Epidermal melanocyte (primary cell): ENCODE results near the gene GXYLT1.
A peak's percentile ranks its signal among the peaks of the same experiment; 100 is the strongest.
"Not testable (repeated sequence)": the region's sequence is repeated elsewhere in the genome, so short reads cannot be mapped to it uniquely, and the experiment has no call there.

ENCODE experiments used
- DNase-seq: peaks from one replicate; pipeline ENCODE4 v3.0.0; 2011; ENCODE audit warnings: low spot score; ENCODE audit not compliant: insufficient read length

GXYLT1 gene

DNA sequence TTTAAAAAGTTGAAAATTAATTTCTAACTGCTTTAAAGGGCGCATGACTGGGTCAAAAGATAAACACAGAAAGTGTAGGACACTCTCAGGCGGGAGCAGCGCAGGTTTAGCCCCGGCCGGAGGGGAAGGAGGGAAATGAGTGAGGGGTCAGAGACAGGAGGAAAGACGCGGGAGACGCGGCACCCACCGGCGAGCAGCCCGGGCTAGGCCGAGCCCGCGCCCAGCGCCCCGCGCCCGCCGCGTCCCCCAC lies 591 bp downstream of the GXYLT1 start:
- no peak for DNase-seq

DNA sequence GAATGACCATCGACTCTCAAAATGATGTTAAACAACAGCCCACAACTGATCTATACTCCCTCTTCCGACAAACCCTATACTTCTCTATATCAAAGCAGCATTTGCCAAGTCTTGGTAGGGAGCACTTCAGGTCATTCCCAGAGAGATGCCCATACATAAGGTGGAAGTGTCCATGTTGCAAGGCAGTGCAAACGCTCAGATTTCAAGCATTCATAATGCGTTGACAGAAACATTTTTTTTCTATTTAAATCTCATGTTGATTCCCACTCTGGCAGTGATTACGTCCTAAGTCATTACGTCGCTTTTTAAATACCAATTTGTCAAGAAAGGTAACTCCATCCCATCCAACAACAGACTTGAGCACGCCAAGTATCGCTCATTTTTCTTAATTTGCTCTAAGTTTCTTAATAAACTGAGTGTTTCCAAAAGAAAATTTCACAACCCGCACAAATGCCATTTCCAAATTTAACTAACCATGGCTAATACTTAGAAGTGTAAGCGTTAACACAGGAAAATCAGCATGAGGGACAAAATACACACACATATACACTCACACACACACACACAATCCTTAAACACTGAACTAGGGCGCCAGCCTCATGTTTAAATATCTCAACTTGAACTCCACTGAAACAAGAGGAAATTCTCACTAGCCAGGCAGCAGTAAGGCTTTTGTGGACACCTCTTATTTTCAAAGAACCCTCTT lies 1.1 kb downstream of the GXYLT1 start:
- no peak for DNase-seq

DNA sequence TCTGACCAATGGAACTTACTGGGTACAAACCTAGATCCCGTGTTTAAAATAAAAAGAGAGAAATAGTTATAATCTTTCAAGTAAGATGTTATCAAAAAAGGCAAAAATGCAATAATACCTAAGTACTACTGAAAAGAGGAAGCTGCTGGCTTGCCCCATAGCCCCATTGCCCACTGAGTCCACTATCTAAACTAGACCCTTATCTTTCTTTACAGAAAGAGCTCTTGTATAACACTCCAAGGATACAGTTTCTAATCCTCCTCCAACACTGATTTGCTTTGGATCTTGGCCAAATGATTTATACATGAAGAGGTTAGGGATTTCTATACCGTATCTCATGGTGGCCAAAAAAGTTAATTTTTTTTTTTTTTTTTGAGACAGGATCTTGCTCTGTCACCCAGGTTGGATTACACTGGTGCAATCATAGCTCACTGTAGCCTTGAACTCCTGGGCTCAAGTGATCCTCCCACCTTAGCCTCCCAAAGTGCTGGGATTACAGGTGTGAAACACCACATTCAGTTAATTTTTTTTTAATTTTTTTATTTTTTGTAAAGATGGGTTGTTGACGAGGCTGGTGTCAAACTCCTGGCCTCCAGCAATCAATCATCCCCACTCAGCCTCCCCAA lies 2.6 kb downstream of the GXYLT1 start:
- DNase-seq: no peak

DNA sequence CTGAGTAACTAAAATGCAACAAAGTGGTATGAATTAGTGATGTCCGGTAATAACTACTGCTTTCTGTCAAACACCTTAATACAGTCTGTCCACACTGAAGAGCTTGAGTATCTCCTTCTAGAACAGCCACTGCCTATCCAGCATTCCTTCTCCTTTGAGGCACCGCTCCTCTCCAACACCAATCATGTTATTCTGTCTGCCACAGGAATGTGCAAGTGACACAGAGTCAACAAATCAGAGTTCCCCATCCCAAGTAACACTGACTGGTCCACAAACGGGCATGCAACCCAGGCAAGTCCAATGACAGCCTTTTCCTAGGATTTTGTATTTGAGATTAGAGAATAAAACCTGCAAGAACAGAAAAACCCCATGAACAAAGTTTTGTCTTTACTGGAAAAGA lies 3.8 kb downstream of the GXYLT1 start:
- no peak for DNase-seq

DNA sequence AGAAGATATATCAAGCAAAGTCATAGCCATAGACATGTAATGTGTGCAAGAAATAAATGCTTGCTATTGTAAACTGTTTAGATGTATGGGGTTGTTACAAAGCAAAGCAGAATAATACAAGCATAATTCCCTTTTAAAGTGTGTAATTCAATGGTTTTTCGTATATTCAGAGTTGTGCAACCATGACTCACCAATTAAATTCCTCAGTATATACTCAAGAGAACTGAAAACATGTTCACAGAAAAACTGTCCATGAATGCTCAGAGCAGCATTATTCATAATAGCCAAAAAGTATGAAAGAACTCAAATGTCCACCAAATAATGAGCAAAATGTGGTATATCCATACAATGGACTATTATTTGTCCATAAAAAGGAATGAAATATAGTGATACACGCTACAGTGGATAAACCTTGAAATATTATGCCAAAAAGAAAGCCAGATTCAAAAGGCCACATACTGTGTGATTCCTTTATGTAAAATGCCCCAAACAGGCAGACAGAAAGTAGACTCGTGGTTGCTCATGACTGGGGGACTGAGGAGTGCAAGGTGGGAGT lies 9.3 kb downstream of the GXYLT1 start:
- no peak for DNase-seq

DNA sequence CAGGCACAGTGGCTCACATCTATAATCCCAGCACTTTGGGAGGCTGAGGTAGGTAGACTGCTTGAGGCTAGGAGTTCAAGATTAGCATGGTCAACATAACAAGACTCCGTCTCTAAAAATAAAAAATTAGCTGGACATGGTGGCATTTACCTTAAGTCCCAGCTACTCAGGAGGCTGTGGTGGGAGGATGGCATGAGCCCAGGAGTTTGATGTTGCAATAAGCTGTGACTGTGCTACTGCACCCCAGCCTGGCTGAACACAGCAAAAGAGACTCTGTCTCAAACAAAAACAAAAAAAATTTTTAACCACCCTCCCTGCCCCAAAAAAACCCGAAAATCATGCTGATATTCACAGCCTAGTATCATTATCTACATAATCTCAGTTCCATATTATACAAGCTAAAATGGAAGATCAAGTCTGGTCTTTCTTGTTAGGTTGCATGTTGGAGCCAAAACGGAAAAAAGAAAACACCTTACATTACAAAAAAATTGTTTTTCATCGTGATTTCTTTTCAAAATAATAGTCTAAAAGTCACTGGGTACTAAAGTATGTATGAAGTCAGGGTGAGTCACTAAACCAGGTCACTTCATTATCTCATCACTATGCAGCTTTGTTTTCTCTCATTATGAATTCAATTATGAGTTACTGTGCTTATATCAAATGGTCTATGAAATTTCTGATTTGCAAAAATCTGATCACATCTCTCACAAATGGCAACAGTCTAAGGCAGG lies 13.8 kb downstream of the GXYLT1 start:
- no peak for DNase-seq

DNA sequence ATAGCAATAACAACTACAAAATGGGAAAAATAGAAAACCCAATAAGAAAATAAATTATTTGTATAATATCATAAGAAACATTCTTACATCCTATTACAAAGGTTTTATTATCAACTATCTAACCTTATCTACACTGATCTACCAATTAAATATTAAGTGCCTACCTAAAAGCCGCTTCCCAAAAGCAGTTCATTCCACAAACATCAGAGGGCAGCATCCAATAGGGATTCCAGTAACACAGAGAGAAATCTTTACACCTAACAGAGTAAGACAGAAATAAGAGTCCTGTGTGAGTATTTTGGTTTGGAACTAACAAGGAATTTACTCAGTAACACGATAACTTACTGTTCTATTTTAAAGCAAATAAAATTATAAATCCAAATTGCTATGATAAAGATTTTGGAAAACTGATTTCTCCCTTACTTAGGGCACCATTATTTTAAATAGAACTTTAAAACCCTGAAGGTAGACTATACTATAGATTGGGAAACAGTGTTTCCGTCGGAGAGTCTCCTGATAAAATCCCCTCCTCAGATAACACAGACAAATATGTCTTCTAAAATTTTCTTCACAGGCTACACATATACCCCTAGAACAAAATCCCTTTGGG lies 15.0 kb downstream of the GXYLT1 start:
- peak; percentile 53 for DNase-seq

DNA sequence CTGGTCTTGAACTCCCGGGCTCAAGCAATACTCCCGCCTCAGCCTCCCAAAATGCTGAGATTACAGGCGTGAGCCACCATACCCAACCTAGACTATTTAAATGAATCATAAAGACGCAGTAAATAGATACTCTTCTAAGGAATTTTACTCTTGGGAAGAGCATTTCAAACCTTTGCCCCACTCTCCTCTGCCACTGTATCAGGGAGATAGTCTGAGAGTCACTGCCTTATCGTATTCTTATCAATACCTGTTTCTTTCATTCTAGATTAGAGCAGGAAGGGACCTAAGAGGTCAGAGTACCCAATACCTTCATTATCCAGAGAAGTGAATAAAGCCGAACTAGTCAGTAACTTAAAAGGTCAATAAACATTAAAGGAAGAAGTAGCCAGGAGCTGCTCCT lies 15.8 kb downstream of the GXYLT1 start:
- DNase-seq: no peak

DNA sequence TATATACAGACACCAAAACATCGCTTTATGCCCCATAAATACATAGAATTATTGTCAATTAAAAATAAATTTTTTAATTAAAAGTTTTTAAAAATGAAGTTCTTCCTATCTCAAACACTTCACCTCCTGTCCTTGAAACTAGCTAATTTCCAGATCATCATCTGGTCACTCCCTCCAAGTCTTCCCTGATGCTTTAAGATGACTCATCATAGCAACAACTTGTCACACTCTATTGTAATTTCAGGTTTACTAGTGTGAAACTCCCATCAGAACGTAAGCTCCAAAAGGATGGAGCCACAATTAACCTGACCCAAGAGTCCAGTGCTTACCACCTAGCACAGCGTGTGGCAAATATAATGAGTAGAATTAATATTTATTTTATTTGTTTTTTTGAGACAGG lies 16.3 kb downstream of the GXYLT1 start:
- DNase-seq: no peak

DNA sequence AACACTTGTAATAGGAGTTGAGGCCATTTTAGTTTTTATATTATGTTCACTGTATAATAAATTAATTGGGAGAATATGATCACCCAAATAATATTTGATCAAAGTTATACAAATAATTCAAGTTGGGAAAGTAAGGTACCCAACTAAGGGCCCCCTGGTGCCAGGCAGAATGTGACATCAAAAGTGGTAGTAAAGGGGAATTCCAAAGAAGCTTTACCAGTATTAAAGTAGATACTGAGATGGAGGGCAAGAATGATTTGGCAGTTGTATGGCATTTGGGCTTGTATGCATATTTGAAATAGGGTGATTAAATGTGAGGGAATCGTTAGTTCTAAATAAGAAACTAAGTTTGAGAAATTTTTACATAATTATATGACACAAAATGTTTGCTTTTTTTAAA lies 17.7 kb downstream of the GXYLT1 start:
- DNase-seq: no peak

DNA sequence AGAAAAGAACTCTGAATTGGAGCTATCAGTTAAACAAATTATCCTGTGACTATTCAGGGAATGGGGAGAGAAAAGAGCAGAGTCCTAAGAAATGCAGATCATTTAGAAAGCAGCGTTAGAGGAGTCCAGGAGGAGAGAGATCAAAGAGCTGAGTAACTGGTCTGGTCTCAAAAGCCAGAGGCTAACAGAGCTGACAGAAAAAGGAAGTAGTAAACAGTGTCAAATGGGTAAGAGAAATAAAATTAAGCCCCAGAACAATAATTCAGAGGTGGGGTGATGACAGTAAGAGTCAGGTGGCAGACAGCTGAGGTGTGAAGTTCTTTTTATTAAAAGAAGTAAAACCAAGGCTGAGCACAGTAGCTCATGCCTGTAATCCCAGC lies 19.3 kb downstream of the GXYLT1 start:
- DNase-seq: no peak

DNA sequence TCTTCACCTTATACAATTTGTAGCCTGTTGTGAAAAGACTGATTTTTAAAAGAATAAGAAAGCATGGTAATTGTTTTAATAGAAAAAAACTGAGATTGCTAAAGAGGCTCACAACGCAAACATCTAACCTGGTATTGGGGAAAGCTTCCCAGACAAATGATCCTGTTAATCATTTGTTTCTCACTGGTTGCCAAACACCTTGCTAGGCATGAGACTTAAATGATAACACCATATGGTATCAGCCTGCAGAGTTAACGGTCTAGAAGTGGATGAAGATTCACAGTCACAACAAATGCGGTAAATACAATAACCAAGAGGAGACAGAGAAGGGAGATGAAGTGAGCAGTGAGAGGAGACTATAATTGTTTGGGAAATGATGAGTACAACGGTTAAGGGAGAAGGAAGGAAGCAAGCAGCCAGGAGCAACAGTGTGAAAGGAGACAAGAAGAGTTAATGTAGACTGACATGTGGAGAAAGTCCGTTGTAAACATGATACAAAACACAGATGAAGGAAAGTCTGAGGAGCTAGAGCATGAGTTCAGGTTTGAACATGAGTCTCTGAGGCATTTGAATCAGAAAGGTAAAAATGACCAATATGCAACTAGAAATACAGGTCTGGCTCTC lies 19.8 kb downstream of the GXYLT1 start:
- DNase-seq: no peak

DNA sequence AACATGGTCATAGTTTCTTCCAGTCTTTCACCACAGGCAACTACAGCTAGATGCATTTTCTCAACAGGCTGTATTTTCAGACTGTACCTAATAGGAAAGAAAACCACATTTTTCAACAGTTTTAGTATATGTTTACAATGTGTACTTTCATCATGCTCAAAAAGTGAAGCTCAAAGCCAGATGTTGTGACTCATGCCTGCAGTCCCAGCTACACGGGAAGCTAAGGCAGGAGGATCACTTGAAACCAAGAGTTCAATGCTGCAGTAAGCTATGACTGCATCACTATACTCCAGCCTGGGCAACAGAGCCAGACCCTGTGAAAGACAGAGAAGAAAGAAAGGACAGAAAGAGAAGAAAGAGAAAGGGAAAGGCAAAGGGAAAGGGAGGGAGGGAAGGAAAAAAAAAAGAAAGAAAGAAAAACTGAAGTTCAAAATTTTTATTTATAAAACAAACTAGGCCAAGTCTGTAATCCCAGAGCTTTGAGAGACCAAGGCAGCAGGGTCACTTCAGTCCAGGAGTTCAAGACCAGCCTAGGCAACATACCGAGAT lies 25.5 kb downstream of the GXYLT1 start:
- DNase-seq: no peak

DNA sequence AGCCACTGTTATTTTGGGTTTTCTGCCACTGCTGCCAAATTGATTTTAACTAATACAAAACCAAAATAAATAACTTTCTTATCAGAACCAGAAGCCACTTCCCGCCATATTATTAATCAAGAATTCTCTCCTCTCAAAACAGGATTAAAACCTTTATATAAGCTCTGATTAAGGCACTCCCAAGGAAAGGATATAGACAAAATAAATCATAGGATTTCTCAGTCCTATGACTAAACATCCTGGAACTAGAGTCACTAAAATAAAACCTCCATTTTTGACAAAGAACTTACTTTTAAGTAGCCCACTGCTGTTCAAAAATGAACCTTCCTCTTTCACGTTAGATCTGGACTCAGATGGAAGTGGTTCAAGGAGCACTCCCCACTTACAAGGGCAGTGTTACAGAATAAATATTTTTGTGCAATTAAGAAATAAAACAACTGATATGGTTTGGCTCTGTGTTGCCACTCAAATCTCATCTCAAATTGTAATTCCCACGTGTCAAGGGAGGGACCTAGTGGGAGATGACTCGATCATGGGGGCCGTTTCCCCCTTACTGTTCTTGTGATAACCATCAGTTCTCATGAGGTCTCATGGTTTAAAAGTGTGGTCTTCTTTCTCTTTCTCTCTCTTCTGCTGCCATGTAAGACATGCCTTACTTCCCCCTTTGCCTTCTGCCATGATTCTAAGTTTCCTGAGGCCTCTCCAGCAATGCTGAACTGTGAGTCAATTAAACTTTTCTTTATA lies 26.4 kb downstream of the GXYLT1 start:
- no peak for DNase-seq

DNA sequence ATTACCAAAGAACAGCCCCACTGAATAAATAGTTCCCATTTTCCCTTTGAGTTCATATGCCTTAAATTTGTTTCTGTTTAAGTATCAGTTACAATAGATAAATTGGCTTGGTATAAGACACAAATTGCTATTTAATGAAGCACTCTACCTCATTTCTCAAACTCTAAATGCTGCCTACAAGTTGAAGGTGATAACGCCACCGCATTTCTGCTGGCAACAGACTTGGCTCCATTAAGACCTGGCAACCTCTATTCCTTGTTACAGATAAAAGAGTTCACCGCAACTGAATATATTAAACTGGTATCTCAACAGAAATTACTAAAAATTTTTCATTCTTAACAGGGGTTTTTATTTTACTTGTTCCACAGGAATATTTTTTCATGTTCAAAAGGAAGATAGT lies 35.6 kb downstream of the GXYLT1 start:
- DNase-seq: no peak

DNA sequence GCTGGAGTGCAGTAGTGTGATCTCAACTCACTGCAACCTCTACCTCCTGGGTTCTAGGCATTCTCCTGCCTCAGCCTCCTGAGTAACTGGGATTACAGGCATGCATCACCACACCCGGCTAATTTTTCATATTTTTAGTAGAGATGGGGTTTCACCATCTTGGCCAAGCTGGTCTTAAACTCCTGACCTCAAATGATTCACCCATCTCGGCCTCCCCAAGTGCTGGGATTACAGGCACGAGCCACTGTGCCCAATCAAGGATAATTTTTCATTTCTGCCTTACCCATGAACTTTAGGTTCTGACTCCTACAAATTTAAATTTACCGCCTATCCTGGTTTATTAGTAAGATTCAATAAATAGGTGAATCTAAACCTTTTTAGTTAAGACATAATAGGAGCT lies 37.9 kb downstream of the GXYLT1 start:
- DNase-seq: not testable (repeated sequence)

DNA sequence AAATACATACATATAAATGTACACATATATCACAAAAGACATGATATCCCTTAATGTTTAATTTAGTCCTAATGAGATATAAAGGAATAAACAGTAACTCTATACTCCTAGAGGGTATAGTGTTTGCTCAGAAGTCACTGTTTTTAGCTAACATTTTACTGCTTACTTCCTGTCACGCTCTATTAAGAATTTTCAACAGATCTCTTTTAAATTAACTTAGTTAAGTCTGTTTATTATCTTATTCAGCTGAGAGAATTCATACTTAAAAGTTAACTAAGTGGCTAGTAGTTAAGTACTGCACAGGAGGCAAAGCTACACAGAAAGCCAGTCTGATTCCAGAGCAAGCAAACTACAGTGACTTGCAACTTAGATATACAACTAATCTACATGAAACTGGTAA lies 39.9 kb downstream of the GXYLT1 start:
- DNase-seq: no peak

DNA sequence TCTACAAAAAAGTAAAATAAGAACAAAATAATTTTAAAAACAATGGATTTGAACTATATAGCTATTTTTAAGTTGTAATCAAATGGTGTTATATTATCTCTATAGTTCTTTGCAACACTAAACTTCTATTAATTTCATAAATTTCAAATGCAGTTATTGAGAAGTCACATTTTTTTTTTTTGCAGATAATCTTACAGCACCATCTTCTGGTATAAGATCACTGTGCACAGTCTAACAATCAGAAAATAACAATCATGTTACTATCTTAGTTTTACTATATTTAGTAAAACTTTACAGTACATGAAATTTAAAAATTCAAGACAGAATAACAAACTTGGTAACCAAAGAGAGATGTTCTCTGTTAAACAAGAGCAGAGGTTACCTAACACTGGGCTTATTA lies 40.6 kb downstream of the GXYLT1 start:
- no peak for DNase-seq

DNA sequence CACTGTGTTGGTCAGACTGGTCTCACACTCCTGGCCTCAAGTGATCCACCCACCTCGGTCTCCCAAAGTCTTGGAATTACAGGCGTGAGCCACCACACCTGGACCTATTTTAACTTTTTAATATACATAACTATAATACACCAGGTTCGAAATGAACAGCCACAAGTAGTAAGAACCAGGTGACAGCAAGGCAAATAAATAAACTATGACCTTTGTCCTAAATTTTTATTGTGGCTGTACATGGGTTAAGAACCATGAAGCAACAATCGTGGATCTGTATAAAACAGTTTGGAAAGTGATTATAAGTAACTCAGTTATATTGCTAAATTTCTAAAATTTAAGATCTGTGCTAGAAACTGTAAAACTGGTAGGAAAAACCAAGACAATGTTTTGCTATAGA lies 41.5 kb downstream of the GXYLT1 start:
- DNase-seq: no peak

DNA sequence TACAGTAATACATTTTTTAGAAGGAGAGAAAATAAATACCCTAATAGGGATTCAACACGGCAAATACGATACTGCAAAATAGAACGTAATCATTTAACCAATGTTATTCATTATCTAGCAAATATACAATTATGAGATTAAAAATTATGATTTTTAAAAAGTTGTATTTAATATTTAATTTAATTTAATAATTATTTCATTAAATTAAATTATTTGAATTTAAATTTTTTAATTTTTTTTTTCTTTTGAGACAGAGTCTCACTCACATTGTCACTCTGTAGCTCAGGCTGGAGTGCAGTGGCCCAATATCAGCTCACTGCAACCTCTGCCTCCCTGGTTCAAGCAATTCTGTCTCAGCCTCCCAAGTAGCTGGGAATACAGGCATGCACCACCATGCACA lies 42.0 kb downstream of the GXYLT1 start:
- DNase-seq: no peak

DNA sequence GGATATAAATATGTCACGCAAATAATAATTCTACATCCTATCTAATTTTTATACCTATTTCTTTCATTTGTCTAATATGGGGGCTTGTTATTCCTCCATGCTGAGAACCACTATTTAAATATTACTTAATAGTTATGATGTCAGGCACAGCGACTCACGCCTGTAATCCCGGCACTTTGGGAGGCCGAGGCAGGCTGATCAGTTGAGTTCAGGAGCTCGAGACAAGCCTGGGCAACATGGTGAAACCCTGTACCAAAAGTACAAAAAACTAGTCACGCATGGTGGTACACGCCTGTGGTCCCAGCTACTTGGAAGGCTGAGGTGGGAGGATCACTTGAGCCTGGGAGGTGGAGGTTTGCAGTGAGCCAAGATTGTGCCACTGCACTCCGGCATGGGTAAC lies 45.2 kb downstream of the GXYLT1 start:
- no peak for DNase-seq
